ENCODE data around the gene CYP2W1. TPM values are rescaled to one million over a fixed set of nuclear protein-coding genes. Genes with fewer than 3 reads are reported as not detected.
A peak's percentile ranks its signal among the peaks of the same experiment; 100 is the strongest.
"Not testable (repeated sequence)": the region's sequence is repeated elsewhere in the genome, so short reads cannot be mapped to it uniquely, and the experiment has no call there.

CYP2W1 gene
- total RNA-seq, 2 experiments from 2014 or later, result not detected

- POLR2A ChIA-PET, result interaction anchor here (0.7 kb wide), 1 partner anchor 10 kb away, joined by 3 read pairs; the partner anchor contains the start of gene GPR146
- Histone ChIP-seq H3K9me3 (ENCODE audit: control insufficient read depth in 1 of 2, insufficient read depth in 1 of 2, low read length in 2 of 2) (peaks cover 0 to 9% of the 10 kb centered on the region in 2 experiments), H3K27me3 (ENCODE audit: control insufficient read depth in 1 of 2, insufficient read depth in 2 of 2, low read length in 2 of 2) (no peaks in the 10 kb centered on the region), H3K27ac (ENCODE audit: low read depth in 1 of 2, low read length in 2 of 2) (no peak overlapping the region), H3K36me3 (ENCODE audit: insufficient read depth, low read length) (no peaks in the 10 kb centered on the region), H3K4me1 (ENCODE audit: insufficient read depth, low read length) (peaks cover 56% of the 10 kb centered on the region), H3K4me3 (ENCODE audit: low read length) (peak overlapping the region; percentile 2)
- ATAC-seq (ENCODE audit: poor library complexity), result peak; percentile 78
- Mint-ChIP-seq H3K9me3 (no peaks in the 10 kb centered on the region), H3K36me3 (ENCODE audit: low read depth) (peaks cover 4% of the 10 kb centered on the region), H3K27ac (peak overlapping the region; percentile 72), H3K27me3 (no peaks in the 10 kb centered on the region), H3K4me1 (ENCODE audit: low read depth) (peaks cover 45% of the 10 kb centered on the region), H3K4me3 (peak overlapping the region; percentile 75)
- DNase-seq, result peak in 8 of 14 experiments; percentile 12 to 86 (median 56)
- intact Hi-C loops (cut with DNase I, micrococcal nuclease), result no loop called here
- no peak for TF ChIP-seq CTCF (IDR thresholded peaks at IDR 0.05)
- CTCF ChIA-PET, result interaction anchor here (1.0 kb wide), 1 partner anchor 11 kb away, joined by 5 read pairs; the partner anchor contains the start of gene GPR146
Measured at GRCh38 chr7:1033546-1034145, 50.7 kb downstream of the CYP2W1 start.

GRCh38 chr7:1034769-1035168 is 51.8 kb downstream of the CYP2W1 start:
- H3K4me1 Mint-ChIP-seq (ENCODE audit: low read depth), result peaks cover 36% of the 10 kb centered on the region
- POLR2A ChIA-PET; H3K36me3 ChIP-seq (ENCODE audit: insufficient read depth, low read length); H3K9me3 ChIP-seq (ENCODE audit: control insufficient read depth in 1 of 2, insufficient read depth in 1 of 2, low read length in 2 of 2); H3K27me3 Mint-ChIP-seq; ATAC-seq (ENCODE audit: poor library complexity); H3K36me3 Mint-ChIP-seq (ENCODE audit: low read depth); H3K4me3 ChIP-seq (ENCODE audit: low read length); H3K27ac ChIP-seq (ENCODE audit: low read depth in 1 of 2, low read length in 2 of 2); H3K27ac Mint-ChIP-seq; H3K9me3 Mint-ChIP-seq; H3K4me3 Mint-ChIP-seq; DNase-seq; H3K27me3 ChIP-seq (ENCODE audit: control insufficient read depth in 1 of 2, insufficient read depth in 2 of 2, low read length in 2 of 2); intact Hi-C loops (cut with DNase I, micrococcal nuclease): not testable (repeated sequence)
- H3K4me1 ChIP-seq (ENCODE audit: insufficient read depth, low read length), result peaks cover 45% of the 10 kb centered on the region
- CTCF ChIA-PET, result interaction anchor here (0.8 to 1.0 kb wide), 3 partner anchors 10 to 42 kb away, joined by 3 to 5 read pairs (median 5); partner anchors contain the start of gene GPR146

- CTCF ChIA-PET; ATAC-seq (ENCODE audit: poor library complexity): not testable (repeated sequence)
Measured at GRCh38 chr7:1036164-1036928, 53.4 kb downstream of the CYP2W1 start.

More at GRCh38 chr7:1036164-1036928, 53.4 kb downstream of the CYP2W1 start:
- H3K4me3 ChIP-seq (ENCODE audit: low read length); DNase-seq; H3K27ac Mint-ChIP-seq; intact Hi-C loops (cut with DNase I, micrococcal nuclease); H3K9me3 ChIP-seq (ENCODE audit: control insufficient read depth in 1 of 2, insufficient read depth in 1 of 2, low read length in 2 of 2); POLR2A ChIA-PET; H3K27me3 ChIP-seq (ENCODE audit: control insufficient read depth in 1 of 2, insufficient read depth in 2 of 2, low read length in 2 of 2); H3K27me3 Mint-ChIP-seq; H3K4me3 Mint-ChIP-seq; H3K36me3 Mint-ChIP-seq (ENCODE audit: low read depth); H3K9me3 Mint-ChIP-seq; H3K36me3 ChIP-seq (ENCODE audit: insufficient read depth, low read length); H3K27ac ChIP-seq (ENCODE audit: low read depth in 1 of 2, low read length in 2 of 2): not testable (repeated sequence)
- peaks cover 26% of the 10 kb centered on the region for H3K4me1 Mint-ChIP-seq (ENCODE audit: low read depth)
- H3K4me1 ChIP-seq (ENCODE audit: insufficient read depth, low read length), result peaks cover 30% of the 10 kb centered on the region

Small RNA genes within 50 kb of the gene (microRNA-seq; reads per million reads assigned to microRNA genes)
- gene MIR339 (ENCODE audit: borderline microRNAs expressed, borderline replicate concordance), result 2,804 reads per million, percentile 91 among the genes with 10 or more reads in this experiment

Other genes starting within 250 kb of the CYP2W1 start
- 100 to 1,000 TPM; 104 to 108 TPM for gene SUN1, start 150.7 kb upstream of the CYP2W1 start, total RNA-seq
- 10 to 100 TPM; 84.4 to 96.4 TPM for gene GET4, start 106.6 kb upstream of the CYP2W1 start, total RNA-seq
- 1 to 10 TPM; 6.8 to 7.2 TPM for gene ADAP1, start 28.5 kb upstream of the CYP2W1 start, total RNA-seq
- 10 to 100 TPM; 47.7 to 51.8 TPM for gene COX19, start 7.6 kb upstream of the CYP2W1 start, total RNA-seq
- gene GPR146, start 61.4 kb downstream of the CYP2W1 start, total RNA-seq, result 10 to 100 TPM in 1 of 2 experiments, 1 to 10 TPM in 1; 9.9 to 13.7 TPM
- gene GPER1, start 104.9 kb downstream of the CYP2W1 start, total RNA-seq, result not detected
- gene ZFAND2A, start 177.0 kb downstream of the CYP2W1 start, total RNA-seq, result 10 to 100 TPM; 92.3 to 92.5 TPM
- gene UNCX, start 249.7 kb downstream of the CYP2W1 start, total RNA-seq, result not detected

Measured in CD4-positive, alpha-beta T cell (primary cell).